Measurements from ENCODE around the gene CA10.

The CA10 gene

GRCh38 chr17:51597345-51597744 lies 561.2 kb downstream of the CA10 start:
- H3K27ac Mint-ChIP-seq = peak overlapping the region in 2 of 3 experiments; percentile 77 to 78
- H3K36me3 Mint-ChIP-seq (ENCODE audit: low read depth) = no peaks in the 10 kb centered on the region
- no peak overlapping the region for H3K4me3 Mint-ChIP-seq
- no peak for TF ChIP-seq CTCF (IDR thresholded peaks at IDR 0.05; ENCODE audit: unreplicated experiment in 3 of 3)
- peaks cover 26% of the 10 kb centered on the region for H3K4me1 Mint-ChIP-seq
- no peaks in the 10 kb centered on the region for H3K27me3 Mint-ChIP-seq (ENCODE audit: low read depth)
- H3K9me3 Mint-ChIP-seq = no peaks in the 10 kb centered on the region

GRCh38 chr17:51595826-51596398 lies 562.6 kb downstream of the CA10 start:
- Mint-ChIP-seq H3K9me3 (no peaks in the 10 kb centered on the region), H3K36me3 (ENCODE audit: low read depth) (no peaks in the 10 kb centered on the region), H3K27me3 (ENCODE audit: low read depth) (no peaks in the 10 kb centered on the region), H3K4me3 (peak overlapping the region in 1 of 3 experiments; percentile 31), H3K4me1 (peaks cover 29% of the 10 kb centered on the region), H3K27ac (peak overlapping the region; percentile 73 to 96 (median 84))
- TF ChIP-seq CTCF (IDR thresholded peaks at IDR 0.05; ENCODE audit: unreplicated experiment in 3 of 3) = no peak

- H3K27me3 Mint-ChIP-seq (ENCODE audit: low read depth) = no peaks in the 10 kb centered on the region
- TF ChIP-seq CTCF (IDR thresholded peaks at IDR 0.05; ENCODE audit: unreplicated experiment in 3 of 3) = no peak
- H3K36me3 Mint-ChIP-seq (ENCODE audit: low read depth) = no peaks in the 10 kb centered on the region
- H3K27ac Mint-ChIP-seq = peak overlapping the region; percentile 81 to 99 (median 97)
- H3K4me1 Mint-ChIP-seq = peaks cover 29% of the 10 kb centered on the region
- H3K9me3 Mint-ChIP-seq = peaks cover 7% of the 10 kb centered on the region
- peak overlapping the region in 1 of 3 experiments; percentile 16 for H3K4me3 Mint-ChIP-seq
Measured at GRCh38 chr17:51590071-51590656, 568.4 kb downstream of the CA10 start.

- no peak for TF ChIP-seq CTCF (IDR thresholded peaks at IDR 0.05; ENCODE audit: unreplicated experiment in 3 of 3)
- H3K9me3 Mint-ChIP-seq = peaks cover 7% of the 10 kb centered on the region
- no peak overlapping the region for H3K27ac Mint-ChIP-seq
- no peak overlapping the region for H3K4me3 Mint-ChIP-seq
- no peaks in the 10 kb centered on the region for H3K27me3 Mint-ChIP-seq (ENCODE audit: low read depth)
- no peaks in the 10 kb centered on the region for H3K36me3 Mint-ChIP-seq (ENCODE audit: low read depth)
- H3K4me1 Mint-ChIP-seq = peaks cover 18% of the 10 kb centered on the region
Measured at GRCh38 chr17:51588063-51588462, 570.5 kb downstream of the CA10 start.

- H3K4me1 Mint-ChIP-seq = peaks cover 18% of the 10 kb centered on the region
- no peak overlapping the region for H3K27ac Mint-ChIP-seq
- H3K9me3 Mint-ChIP-seq = peaks cover 7% of the 10 kb centered on the region
- no peak for TF ChIP-seq CTCF (IDR thresholded peaks at IDR 0.05; ENCODE audit: unreplicated experiment in 3 of 3)
- H3K27me3 Mint-ChIP-seq (ENCODE audit: low read depth) = no peaks in the 10 kb centered on the region
- H3K4me3 Mint-ChIP-seq = no peak overlapping the region
- no peaks in the 10 kb centered on the region for H3K36me3 Mint-ChIP-seq (ENCODE audit: low read depth)
Measured at GRCh38 chr17:51587516-51587915, 571.0 kb downstream of the CA10 start.
